ENCODE results near the gene TGFB1. TPM values are rescaled to one million over a fixed set of nuclear protein-coding genes. Genes with fewer than 3 reads are reported as not detected.

Gene TGFB1
- total RNA-seq, 4 donors from 2014 or later, result 12.4 to 29.1 (median 21.4) TPM

DNA sequence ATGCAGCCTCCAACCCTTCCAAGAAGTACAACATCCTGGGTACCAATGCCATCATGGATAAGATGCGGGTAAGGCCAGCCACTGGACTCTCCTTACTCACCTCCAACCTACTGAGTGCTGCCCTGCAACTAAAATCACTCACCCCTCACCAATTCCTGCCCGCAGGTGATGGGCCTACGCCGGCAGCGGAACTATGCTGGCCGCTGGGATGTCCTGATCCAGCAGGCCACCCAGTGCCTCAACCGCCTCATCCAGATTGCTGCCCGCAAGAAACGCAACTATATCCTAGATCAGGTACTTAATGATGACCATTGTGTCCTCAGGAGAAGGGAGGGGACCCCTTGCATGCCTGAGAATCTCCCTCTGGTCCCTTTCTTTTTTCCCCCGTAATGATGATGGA lies 59.3 kb downstream of the TGFB1 start:
- TF ChIP-seq, protein P1, sequence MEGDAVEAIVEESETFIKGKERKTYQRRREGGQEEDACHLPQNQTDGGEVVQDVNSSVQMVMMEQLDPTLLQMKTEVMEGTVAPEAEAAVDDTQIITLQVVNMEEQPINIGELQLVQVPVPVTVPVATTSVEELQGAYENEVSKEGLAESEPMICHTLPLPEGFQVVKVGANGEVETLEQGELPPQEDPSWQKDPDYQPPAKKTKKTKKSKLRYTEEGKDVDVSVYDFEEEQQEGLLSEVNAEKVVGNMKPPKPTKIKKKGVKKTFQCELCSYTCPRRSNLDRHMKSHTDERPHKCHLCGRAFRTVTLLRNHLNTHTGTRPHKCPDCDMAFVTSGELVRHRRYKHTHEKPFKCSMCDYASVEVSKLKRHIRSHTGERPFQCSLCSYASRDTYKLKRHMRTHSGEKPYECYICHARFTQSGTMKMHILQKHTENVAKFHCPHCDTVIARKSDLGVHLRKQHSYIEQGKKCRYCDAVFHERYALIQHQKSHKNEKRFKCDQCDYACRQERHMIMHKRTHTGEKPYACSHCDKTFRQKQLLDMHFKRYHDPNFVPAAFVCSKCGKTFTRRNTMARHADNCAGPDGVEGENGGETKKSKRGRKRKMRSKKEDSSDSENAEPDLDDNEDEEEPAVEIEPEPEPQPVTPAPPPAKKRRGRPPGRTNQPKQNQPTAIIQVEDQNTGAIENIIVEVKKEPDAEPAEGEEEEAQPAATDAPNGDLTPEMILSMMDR (IDR thresholded peaks at IDR 0.05; ENCODE audit: low read depth), result no peak

DNA sequence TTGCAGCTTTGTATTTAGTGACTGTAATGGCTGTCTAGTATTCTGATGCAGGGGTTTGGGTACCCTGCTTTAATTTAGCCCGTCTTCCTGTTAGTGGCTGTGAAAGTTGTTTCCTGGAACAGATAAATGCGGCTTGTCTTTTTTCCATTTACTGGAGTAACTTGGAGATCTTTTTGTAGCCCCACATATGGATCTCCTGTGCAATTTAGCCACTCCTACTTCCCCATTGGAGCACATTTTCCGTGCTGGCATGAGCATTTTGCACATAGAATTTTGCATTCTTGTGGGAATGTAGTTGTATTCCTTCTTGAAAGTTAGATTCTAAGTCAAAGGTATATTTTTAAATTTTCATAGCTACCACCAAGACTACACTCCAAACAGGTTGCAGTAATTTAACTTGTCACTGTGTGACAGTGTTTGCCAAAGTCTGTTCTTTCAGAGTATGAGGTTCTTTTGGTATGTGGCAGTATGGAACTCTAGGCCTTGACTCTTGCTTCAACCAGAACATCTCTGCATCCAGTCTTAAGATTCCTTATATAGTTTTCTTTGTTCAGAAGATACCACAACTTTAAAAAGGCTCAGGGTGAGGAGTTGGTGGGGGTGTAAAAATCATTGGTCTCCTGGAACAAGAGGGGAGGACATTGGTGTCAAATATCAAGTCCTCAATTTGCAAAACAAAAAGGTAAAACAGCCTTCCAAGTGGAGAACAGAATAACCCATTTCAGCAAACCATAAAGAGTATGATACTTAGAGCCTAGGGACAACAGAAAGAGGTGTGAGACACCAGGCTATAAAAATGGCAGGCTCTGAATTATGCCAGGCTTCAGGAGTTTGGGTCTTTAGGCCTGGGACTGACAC lies 64.8 kb downstream of the TGFB1 start:
- TF ChIP-seq, protein P1 (IDR thresholded peaks at IDR 0.05; ENCODE audit: low read depth), result no peak

Small RNA genes lying within 50 kb of the gene (small RNA-seq; reads per million reads assigned to genes)
- gene RN7SL34P, result not detected

Other genes with a start within 250 kb of the TGFB1 start
- not detected for gene CYP2F1, start 239.5 kb downstream of the TGFB1 start, total RNA-seq
- 1 to 10 TPM; 1.9 to 5.6 (median 3.3) TPM for gene CYP2S1, start 160.7 kb downstream of the TGFB1 start, total RNA-seq
- gene AXL, start 134.7 kb downstream of the TGFB1 start, total RNA-seq, result 100 to 1,000 TPM in 1 of 4 donors, 10 to 100 TPM in 3; 72.6 to 118 (median 80.0) TPM
- 100 to 1,000 TPM in 3 of 4 donors, 10 to 100 TPM in 1; 83.3 to 178 (median 135) TPM for gene HNRNPUL1, start 89.5 kb downstream of the TGFB1 start, total RNA-seq
- gene CCDC97, start 43.8 kb downstream of the TGFB1 start, total RNA-seq, result 10 to 100 TPM; 10.0 to 15.4 (median 12.6) TPM
- gene B9D2, start 10.2 kb upstream of the TGFB1 start, total RNA-seq, result 1 to 10 TPM; 1.6 to 4.8 (median 3.1) TPM
- gene TMEM91, start 22.6 kb upstream of the TGFB1 start, total RNA-seq, result 10 to 100 TPM in 3 of 4 donors, 1 to 10 TPM in 1; 3.3 to 22.7 (median 17.4) TPM
- 10 to 100 TPM; 10.9 to 20.5 (median 17.1) TPM for gene EXOSC5, start 43.4 kb upstream of the TGFB1 start, total RNA-seq
- 10 to 100 TPM; 27.9 to 59.2 (median 39.1) TPM for gene BCKDHA, start 43.9 kb upstream of the TGFB1 start, total RNA-seq
- 10 to 100 TPM in 1 of 4 donors, 1 to 10 TPM in 1, under 1 TPM in 2; 0.49 to 12.6 (median 1.9) TPM for gene B3GNT8, start 73.5 kb upstream of the TGFB1 start, total RNA-seq
- gene DMAC2, start 86.0 kb upstream of the TGFB1 start, total RNA-seq, result 10 to 100 TPM; 19.9 to 33.9 (median 24.7) TPM
- gene ERICH4, start 89.2 kb upstream of the TGFB1 start, total RNA-seq, result not detected
- gene CEACAM21, start 222.2 kb upstream of the TGFB1 start, total RNA-seq, result 1 to 10 TPM in 2 of 4 donors, not detected in 2; 1.1 to 3.1 TPM